Measurements from ENCODE around the gene NPFF. TPM values are rescaled to one million over a fixed set of nuclear protein-coding genes. Genes with fewer than 3 reads are reported as not detected.
A peak's percentile ranks its signal among the peaks of the same experiment; 100 is the strongest.

Gene NPFF
- total and polyA plus RNA-seq, 8 donors = 0.65 to 1.1 (median 0.94) TPM; not detected in 3

DNA sequence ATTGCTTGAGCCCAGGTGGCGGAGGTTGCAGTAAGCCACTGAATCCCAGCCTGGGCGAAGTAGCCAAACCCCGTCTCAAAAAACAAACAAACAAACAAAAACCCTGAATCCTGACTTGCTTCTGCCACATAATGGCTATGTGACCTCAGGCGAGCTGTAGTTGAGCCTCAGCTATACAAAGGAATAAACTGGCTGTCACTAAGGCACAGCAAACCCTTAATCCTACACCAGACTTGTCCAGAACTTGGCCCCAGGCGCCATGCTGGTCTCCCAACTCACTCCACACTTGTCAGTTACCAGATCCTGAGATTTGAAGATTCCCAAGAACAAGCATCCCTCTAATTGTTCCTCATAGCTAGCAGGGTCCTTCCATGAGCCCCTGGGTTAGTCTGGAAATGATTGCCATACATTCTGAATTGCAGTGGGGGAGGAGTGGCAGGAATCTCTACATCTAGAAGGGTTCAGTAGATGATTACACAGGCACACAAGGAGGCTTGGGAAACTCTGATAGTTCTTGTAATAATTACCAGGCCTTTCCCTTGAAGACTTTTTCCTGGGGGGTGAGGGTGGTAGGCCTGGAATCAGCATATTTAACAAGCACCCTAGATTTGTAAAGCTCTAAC is 17.9 kb downstream of the NPFF start:
- DNase-seq = no peak
- TF ChIP-seq, protein P1, sequence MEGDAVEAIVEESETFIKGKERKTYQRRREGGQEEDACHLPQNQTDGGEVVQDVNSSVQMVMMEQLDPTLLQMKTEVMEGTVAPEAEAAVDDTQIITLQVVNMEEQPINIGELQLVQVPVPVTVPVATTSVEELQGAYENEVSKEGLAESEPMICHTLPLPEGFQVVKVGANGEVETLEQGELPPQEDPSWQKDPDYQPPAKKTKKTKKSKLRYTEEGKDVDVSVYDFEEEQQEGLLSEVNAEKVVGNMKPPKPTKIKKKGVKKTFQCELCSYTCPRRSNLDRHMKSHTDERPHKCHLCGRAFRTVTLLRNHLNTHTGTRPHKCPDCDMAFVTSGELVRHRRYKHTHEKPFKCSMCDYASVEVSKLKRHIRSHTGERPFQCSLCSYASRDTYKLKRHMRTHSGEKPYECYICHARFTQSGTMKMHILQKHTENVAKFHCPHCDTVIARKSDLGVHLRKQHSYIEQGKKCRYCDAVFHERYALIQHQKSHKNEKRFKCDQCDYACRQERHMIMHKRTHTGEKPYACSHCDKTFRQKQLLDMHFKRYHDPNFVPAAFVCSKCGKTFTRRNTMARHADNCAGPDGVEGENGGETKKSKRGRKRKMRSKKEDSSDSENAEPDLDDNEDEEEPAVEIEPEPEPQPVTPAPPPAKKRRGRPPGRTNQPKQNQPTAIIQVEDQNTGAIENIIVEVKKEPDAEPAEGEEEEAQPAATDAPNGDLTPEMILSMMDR (IDR thresholded peaks at IDR 0.05) = no peak
- no peak for ATAC-seq
- H3K27me3 ChIP-seq = no peaks in the 10 kb centered on the region
- no peak overlapping the region for H3K4me3 ChIP-seq
- H3K9me3 ChIP-seq = no peaks in the 10 kb centered on the region
- H3K27ac ChIP-seq = no peak overlapping the region
- peaks cover 10 to 29% of the 10 kb centered on the region in 2 donors for H3K4me1 ChIP-seq
- intact Hi-C loops (cut with DNase I) = no loop called here
- peaks cover 0 to 36% of the 10 kb centered on the region in 2 donors for H3K36me3 ChIP-seq

GRCh38 chr12:53486736-53487487 is 20.4 kb downstream of the NPFF start:
- intact Hi-C loops (cut with DNase I) = no loop called here
- DNase-seq (no peak), ATAC-seq (peak; percentile 5)
- H3K36me3 ChIP-seq = peaks cover 0 to 60% of the 10 kb centered on the region in 2 donors
- H3K27me3 ChIP-seq = no peaks in the 10 kb centered on the region
- peaks cover 0 to 7% of the 10 kb centered on the region in 2 donors for H3K4me1 ChIP-seq
- TF ChIP-seq, protein P1 (IDR thresholded peaks at IDR 0.05) = no peak
- no peak overlapping the region for H3K4me3 ChIP-seq
- H3K27ac ChIP-seq = peak overlapping the region in 1 of 2 donors; percentile 1
- H3K9me3 ChIP-seq = no peaks in the 10 kb centered on the region

DNA sequence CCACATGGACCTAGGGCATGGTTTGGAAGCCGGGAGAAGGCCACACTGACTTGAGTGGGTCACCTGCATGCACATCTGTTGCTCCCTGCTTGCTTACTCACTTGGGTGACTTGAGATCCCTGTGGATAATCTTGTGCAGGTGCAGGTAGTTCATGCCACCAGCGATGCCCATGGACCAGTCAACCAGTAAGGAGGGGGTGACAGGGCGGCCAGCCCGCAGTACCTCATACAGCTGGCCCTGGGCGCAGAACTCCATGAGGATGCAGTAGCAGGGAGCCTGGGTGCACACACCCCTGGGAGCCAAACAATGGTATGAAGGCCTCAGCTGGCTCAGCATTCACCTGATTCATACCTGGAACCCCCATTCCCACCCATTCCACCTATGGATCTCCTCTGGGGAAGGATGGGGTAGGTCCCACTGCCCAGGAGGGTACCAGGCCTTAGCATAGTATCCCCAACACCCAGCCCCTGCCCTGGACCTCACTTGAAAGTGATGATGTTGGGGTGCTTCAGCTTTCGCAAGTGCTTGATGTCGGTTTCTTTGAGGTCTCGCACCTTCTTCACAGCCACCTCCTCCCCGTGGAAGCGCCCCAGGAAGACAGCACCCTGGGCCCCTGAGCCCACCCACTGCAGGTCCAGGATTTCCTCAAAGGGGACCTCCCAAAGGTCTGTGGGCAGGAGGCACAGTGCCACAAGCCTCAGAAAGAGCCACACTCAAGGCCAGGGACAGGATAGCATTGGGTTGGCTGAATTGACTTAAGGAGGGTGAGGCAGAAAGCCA is 21.1 kb downstream of the NPFF start:
- DNase-seq (no peak), ATAC-seq (no peak)
- TF ChIP-seq, protein P1 (IDR thresholded peaks at IDR 0.05) = no peak
- Histone ChIP-seq H3K36me3 (peaks cover 0 to 68% of the 10 kb centered on the region in 2 donors), H3K4me1 (peaks cover 0 to 10% of the 10 kb centered on the region in 2 donors), H3K27ac (no peak overlapping the region), H3K9me3 (no peaks in the 10 kb centered on the region), H3K4me3 (no peak overlapping the region), H3K27me3 (no peaks in the 10 kb centered on the region)
- intact Hi-C loops (cut with DNase I) = no loop called here

GRCh38 chr12:53484686-53485575 is 22.4 kb downstream of the NPFF start:
- TF ChIP-seq, protein P1 (IDR thresholded peaks at IDR 0.05) = no peak
- ATAC-seq = peak; percentile 9
- intact Hi-C loops (cut with DNase I) = no loop called here
- no peaks in the 10 kb centered on the region for H3K9me3 ChIP-seq
- DNase-seq = no peak
- H3K27ac ChIP-seq = no peak overlapping the region
- no peak overlapping the region for H3K4me3 ChIP-seq
- H3K36me3 ChIP-seq = peaks cover 0 to 80% of the 10 kb centered on the region in 2 donors
- H3K27me3 ChIP-seq = no peaks in the 10 kb centered on the region
- H3K4me1 ChIP-seq = peaks cover 0 to 19% of the 10 kb centered on the region in 2 donors
